22Rv1 (cell line): ENCODE results near the gene FAM3A.

ENCODE experiments used
- CTCF ChIP-seq: fragments of 450-650 bp; IDR thresholded peaks from 2 replicates; pipeline ENCODE4 v1.5.1; 2017; ENCODE audit warnings: mild to moderate bottlenecking
- ZFX ChIP-seq: fragments of 450-650 bp; IDR thresholded peaks from 2 replicates; pipeline ENCODE4 v1.6.1; 2017; ENCODE audit warnings: antibody characterized with exemption, borderline replicate concordance

GRCh38 chrX:154488336-154489075, 27.5 kb downstream of the FAM3A start:
- TF ChIP-seq CTCF (no peak), ZFX (no peak)
